Measurements from ENCODE around the gene CLRN3.

DNA sequence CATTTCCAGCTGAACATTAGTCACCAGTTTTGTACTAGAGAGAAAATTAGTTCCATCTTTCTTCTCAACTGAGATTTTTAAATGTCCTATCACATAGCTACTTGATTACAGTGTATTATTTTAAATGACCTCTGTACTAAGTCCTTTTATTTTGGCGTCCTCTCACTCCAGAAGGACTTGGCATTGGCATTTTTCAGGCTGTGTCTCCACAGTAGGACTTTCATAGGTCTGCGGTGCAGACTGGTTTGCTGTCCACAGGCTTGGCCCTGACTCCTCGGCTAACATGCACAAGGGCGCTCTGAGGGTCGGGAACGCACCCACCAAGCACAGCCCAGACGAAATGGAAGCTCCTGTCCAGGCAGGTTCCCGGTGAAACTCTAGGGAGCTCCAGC, 20.6 kb upstream of the CLRN3 start:
- TF ChIP-seq, protein P1, sequence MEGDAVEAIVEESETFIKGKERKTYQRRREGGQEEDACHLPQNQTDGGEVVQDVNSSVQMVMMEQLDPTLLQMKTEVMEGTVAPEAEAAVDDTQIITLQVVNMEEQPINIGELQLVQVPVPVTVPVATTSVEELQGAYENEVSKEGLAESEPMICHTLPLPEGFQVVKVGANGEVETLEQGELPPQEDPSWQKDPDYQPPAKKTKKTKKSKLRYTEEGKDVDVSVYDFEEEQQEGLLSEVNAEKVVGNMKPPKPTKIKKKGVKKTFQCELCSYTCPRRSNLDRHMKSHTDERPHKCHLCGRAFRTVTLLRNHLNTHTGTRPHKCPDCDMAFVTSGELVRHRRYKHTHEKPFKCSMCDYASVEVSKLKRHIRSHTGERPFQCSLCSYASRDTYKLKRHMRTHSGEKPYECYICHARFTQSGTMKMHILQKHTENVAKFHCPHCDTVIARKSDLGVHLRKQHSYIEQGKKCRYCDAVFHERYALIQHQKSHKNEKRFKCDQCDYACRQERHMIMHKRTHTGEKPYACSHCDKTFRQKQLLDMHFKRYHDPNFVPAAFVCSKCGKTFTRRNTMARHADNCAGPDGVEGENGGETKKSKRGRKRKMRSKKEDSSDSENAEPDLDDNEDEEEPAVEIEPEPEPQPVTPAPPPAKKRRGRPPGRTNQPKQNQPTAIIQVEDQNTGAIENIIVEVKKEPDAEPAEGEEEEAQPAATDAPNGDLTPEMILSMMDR (IDR thresholded peaks at IDR 0.05; ENCODE audit: poor library complexity): no peak
- no peak for TF ChIP-seq EZH2 (IDR thresholded peaks at IDR 0.05; ENCODE audit: borderline replicate concordance)
